Natural killer cell (primary cell): Measurements from ENCODE around the gene HM13. TPM values are rescaled to one million over a fixed set of nuclear protein-coding genes. Genes with fewer than 3 reads are reported as not detected.

ENCODE experiments used
- ATAC-seq, 3 donors: fragments of 150-1000 bp in 2 of 3; fragments of 200-7000 bp in 1 of 3; cut with Tn5 transposase; 1 replicate in 1 of 3; 2 replicates in 2 of 3; pipeline ENCODE4 v1.10.0; 2021; ENCODE audit warnings: mild to moderate bottlenecking in 2 of 3, moderate library complexity in 2 of 3
- DNase-seq, 2 donors: peaks; one replicate each; pipeline versions ENCODE4 v3.0.0 to v3.0.0-alpha.2; 2013 to 2021; ENCODE audit warnings: mixed read lengths in 1 of 2
- H3K27ac ChIP-seq: one replicate; pipeline ENCODE4 v1.5.1; 2013; ENCODE audit warnings: mild to moderate bottlenecking, low read length
- H3K27me3 ChIP-seq: one replicate; pipeline ENCODE4 v1.6.1; 2013; ENCODE audit warnings: low read length; ENCODE audit not compliant: control insufficient read depth, insufficient read depth
- H3K36me3 ChIP-seq: one replicate; pipeline ENCODE4 v1.6.1; 2013; ENCODE audit warnings: low read length; ENCODE audit not compliant: control insufficient read depth, insufficient read depth
- H3K4me1 ChIP-seq: one replicate; pipeline ENCODE4 v1.6.1; 2013; ENCODE audit warnings: low read length; ENCODE audit not compliant: control insufficient read depth, insufficient read depth
- H3K4me3 ChIP-seq: one replicate; pipeline ENCODE4 v1.5.1; 2013; ENCODE audit warnings: low read length
- H3K9me3 ChIP-seq: one replicate; pipeline ENCODE4 v1.6.1; 2013; ENCODE audit warnings: low read length; ENCODE audit not compliant: control insufficient read depth, insufficient read depth
- H3K27ac Mint-ChIP-seq, 2 donors: one replicate each; pipeline ENCODE4 v1.8.0; 2022; ENCODE audit warnings: mild to moderate bottlenecking in 2 of 2, mixed read lengths in 2 of 2, moderate library complexity in 1 of 2
- H3K27me3 Mint-ChIP-seq, 2 donors: one replicate each; pipeline ENCODE4 v1.8.0; 2022; ENCODE audit warnings: low read depth in 2 of 2, mixed read lengths in 2 of 2
- H3K36me3 Mint-ChIP-seq: one replicate; pipeline ENCODE4 v1.8.0; 2022; ENCODE audit warnings: mixed read lengths
- H3K4me1 Mint-ChIP-seq, 2 donors: one replicate each; pipeline ENCODE4 v1.8.0; 2022; ENCODE audit warnings: mixed read lengths in 2 of 2
- H3K4me3 Mint-ChIP-seq: one replicate; pipeline ENCODE4 v1.8.0; 2022; ENCODE audit warnings: mild to moderate bottlenecking, moderate library complexity, mixed read lengths
- H3K9me3 Mint-ChIP-seq, 2 donors: one replicate each; pipeline ENCODE4 v1.8.0; 2022; ENCODE audit warnings: mixed read lengths in 2 of 2
- WGBS: methylation state at CpG from one replicate; pipeline ENCODE4 v1.1.7; 2013; ENCODE audit warnings: missing lambda C conversion rate; ENCODE audit not compliant: insufficient coverage; 5-methylcytosine and 5-hydroxymethylcytosine counted together
- intact Hi-C: fragments of 100-400 bp; cut with micrococcal nuclease; formaldehyde crosslinking; loops from one replicate; pipeline ENCODE4 v1.14.2; 2022
- total RNA-seq, 4 donors: library from RNA; stranded (reverse); fragments of 120-200 nt in 1 of 4; gene quantifications; one replicate each; pipeline versions ENCODE4 v1.2.3 to v1.2.4, GENCODE V29; 2013 to 2022
- TF ChIP-seq, protein P1 (sequence below): fragments of 200-600 bp; IDR thresholded peaks from one replicate; pipeline ENCODE4 v1.8.0; 2022; ENCODE audit warnings: antibody characterized with exemption

HM13 gene
- total RNA-seq, 3 donors from 2014 or later (not counting 1 experiment from before 2014, with no cell fraction given) = 97.5 to 135 (median 104) TPM

GRCh38 chr20:31590717-31591225 lies 76.5 kb downstream of the HM13 start:
- Histone ChIP-seq H3K4me3 (no peak overlapping the region), H3K27ac (no peak overlapping the region), H3K36me3 (no peaks in the 10 kb centered on the region), H3K27me3 (peaks cover 9% of the 10 kb centered on the region), H3K4me1 (peaks cover 8% of the 10 kb centered on the region), H3K9me3 (no peaks in the 10 kb centered on the region)
- intact Hi-C loops = no loop called here
- DNase-seq = no peak
- WGBS = 85% methylated on average over 7 of the region's 7 CpGs
- H3K4me1 Mint-ChIP-seq = peaks cover 13 to 14% of the 10 kb centered on the region in 2 donors
- H3K4me3 Mint-ChIP-seq = no peak overlapping the region
- H3K27me3 Mint-ChIP-seq = peaks cover 7 to 9% of the 10 kb centered on the region in 2 donors
- no peak overlapping the region for H3K27ac Mint-ChIP-seq
- no peaks in the 10 kb centered on the region for H3K36me3 Mint-ChIP-seq
- no peaks in the 10 kb centered on the region for H3K9me3 Mint-ChIP-seq
- ATAC-seq = no peak
- TF ChIP-seq, protein P1, sequence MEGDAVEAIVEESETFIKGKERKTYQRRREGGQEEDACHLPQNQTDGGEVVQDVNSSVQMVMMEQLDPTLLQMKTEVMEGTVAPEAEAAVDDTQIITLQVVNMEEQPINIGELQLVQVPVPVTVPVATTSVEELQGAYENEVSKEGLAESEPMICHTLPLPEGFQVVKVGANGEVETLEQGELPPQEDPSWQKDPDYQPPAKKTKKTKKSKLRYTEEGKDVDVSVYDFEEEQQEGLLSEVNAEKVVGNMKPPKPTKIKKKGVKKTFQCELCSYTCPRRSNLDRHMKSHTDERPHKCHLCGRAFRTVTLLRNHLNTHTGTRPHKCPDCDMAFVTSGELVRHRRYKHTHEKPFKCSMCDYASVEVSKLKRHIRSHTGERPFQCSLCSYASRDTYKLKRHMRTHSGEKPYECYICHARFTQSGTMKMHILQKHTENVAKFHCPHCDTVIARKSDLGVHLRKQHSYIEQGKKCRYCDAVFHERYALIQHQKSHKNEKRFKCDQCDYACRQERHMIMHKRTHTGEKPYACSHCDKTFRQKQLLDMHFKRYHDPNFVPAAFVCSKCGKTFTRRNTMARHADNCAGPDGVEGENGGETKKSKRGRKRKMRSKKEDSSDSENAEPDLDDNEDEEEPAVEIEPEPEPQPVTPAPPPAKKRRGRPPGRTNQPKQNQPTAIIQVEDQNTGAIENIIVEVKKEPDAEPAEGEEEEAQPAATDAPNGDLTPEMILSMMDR = no peak

DNA sequence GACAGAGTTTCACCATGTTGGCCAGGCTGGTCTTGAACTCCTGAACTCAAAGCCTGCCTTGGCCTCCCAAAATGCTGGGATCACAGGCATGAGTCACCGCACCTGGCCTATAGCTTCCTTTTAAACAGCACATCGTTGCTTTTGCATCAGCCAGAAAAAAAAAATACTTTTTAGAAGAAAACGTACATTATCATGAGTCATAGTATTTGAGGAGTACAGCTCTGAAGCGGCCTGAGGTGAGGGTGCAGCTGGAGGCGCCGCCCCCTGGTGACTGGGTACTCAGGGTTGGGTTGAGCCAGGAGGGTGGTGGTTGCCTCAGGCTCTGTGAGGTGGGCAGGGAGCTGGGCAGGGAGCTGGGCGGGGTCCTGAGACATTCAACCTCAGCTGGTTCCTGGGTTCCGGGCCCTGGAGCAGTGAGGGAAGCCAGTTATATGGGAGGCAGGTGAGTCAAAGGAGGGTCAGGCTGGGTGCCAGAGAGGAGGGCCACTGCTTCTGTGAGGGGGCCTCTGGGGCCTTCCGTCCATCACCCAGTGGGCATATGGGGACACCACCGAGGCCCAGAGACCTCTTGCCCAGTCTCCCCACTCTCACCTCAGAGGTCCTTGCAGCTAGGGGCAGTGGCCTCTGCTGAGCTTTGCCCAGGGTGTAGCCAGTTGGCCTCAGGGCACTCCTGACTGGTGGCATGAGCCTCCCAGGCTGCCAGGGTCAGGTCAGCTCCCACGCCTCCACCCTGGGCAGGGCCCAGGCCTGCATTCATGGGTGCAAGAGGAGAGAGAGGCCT lies 79.2 kb downstream of the HM13 start:
- no peak for DNase-seq
- H3K27me3 ChIP-seq = peaks cover 1% of the 10 kb centered on the region
- no peak for ATAC-seq
- H3K9me3 Mint-ChIP-seq = no peaks in the 10 kb centered on the region
- H3K27me3 Mint-ChIP-seq = peaks cover 2 to 4% of the 10 kb centered on the region in 2 donors
- no peak overlapping the region for H3K4me3 Mint-ChIP-seq
- TF ChIP-seq, protein P1 = no peak
- H3K27ac Mint-ChIP-seq = no peak overlapping the region
- peaks cover 9% of the 10 kb centered on the region in 2 donors for H3K4me1 Mint-ChIP-seq
- no peak overlapping the region for H3K4me3 ChIP-seq
- no peaks in the 10 kb centered on the region for H3K9me3 ChIP-seq
- H3K27ac ChIP-seq = no peak overlapping the region
- H3K36me3 Mint-ChIP-seq = no peaks in the 10 kb centered on the region
- no peaks in the 10 kb centered on the region for H3K4me1 ChIP-seq
- no peaks in the 10 kb centered on the region for H3K36me3 ChIP-seq
- intact Hi-C loops = no loop called here
- 81% methylated on average over 11 of the region's 11 CpGs for WGBS

GRCh38 chr20:31594002-31594557 lies 79.8 kb downstream of the HM13 start:
- Mint-ChIP-seq H3K27ac (no peak overlapping the region), H3K9me3 (no peaks in the 10 kb centered on the region), H3K4me3 (no peak overlapping the region), H3K36me3 (no peaks in the 10 kb centered on the region), H3K27me3 (no peaks in the 10 kb centered on the region), H3K4me1 (peaks cover 6 to 7% of the 10 kb centered on the region in 2 donors)
- Histone ChIP-seq H3K27ac (no peak overlapping the region), H3K4me1 (no peaks in the 10 kb centered on the region), H3K4me3 (no peak overlapping the region), H3K36me3 (no peaks in the 10 kb centered on the region), H3K27me3 (no peaks in the 10 kb centered on the region), H3K9me3 (no peaks in the 10 kb centered on the region)
- TF ChIP-seq, protein P1 = no peak
- ATAC-seq (no peak), DNase-seq (no peak)
- 93% methylated on average over 13 of the region's 13 CpGs for WGBS
- intact Hi-C loops = no loop called here
